ENCODE data around the gene TOPORS.
"Not testable (repeated sequence)": the region's sequence is repeated elsewhere in the genome, so short reads cannot be mapped to it uniquely, and the experiment has no call there.

Gene TOPORS

GRCh38 chr9:32552172-32552872, at the start of gene TOPORS, which contains the start of gene SMIM27:
TOPORS (minus strand) TSS chr9:32552586; CDS start chr9:32552436, 150 bp downstream.
SMIM27 (plus strand) TSS chr9:32552327; CDS start chr9:32552435, 108 bp downstream.
- DNase-seq, result peak; percentile 90

GRCh38 chr9:32599021-32599420, 46.6 kb upstream of the TOPORS start:
- not testable (repeated sequence) for DNase-seq

GRCh38 chr9:32596936-32597335, 44.5 kb upstream of the TOPORS start:
- no peak for DNase-seq

GRCh38 chr9:32596096-32596865, 43.9 kb upstream of the TOPORS start:
- DNase-seq, result no peak

GRCh38 chr9:32590898-32591297, 38.5 kb upstream of the TOPORS start:
- no peak for DNase-seq

- DNase-seq, result no peak
These were observed 38.1 kb upstream of the TOPORS start for GRCh38 chr9:32590476-32590875.

- DNase-seq, result no peak
These were observed 36.8 kb upstream of the TOPORS start for GRCh38 chr9:32589083-32589723.

- DNase-seq, result no peak
These were observed 35.5 kb upstream of the TOPORS start for GRCh38 chr9:32587901-32588300.

GRCh38 chr9:32584784-32585183, 32.4 kb upstream of the TOPORS start:
- no peak for DNase-seq

GRCh38 chr9:32581512-32582143, 29.2 kb upstream of the TOPORS start:
- DNase-seq, result no peak

GRCh38 chr9:32580631-32581300, 28.4 kb upstream of the TOPORS start:
- DNase-seq, result no peak

- peak; percentile 62 for DNase-seq
These were observed 27.4 kb upstream of the TOPORS start for GRCh38 chr9:32579706-32580331.

GRCh38 chr9:32578976-32579375, 26.6 kb upstream of the TOPORS start:
- no peak for DNase-seq

- no peak for DNase-seq
These were observed 24.9 kb upstream of the TOPORS start for GRCh38 chr9:32577316-32577715.

GRCh38 chr9:32574858-32575257, 22.5 kb upstream of the TOPORS start:
- no peak for DNase-seq

GRCh38 chr9:32573821-32574220, 21.4 kb upstream of the TOPORS start:
- DNase-seq, result no peak

GRCh38 chr9:32572900-32573523, 20.6 kb upstream of the TOPORS start, which contains the start of gene NDUFB6:
NDUFB6 (minus strand) TSS chr9:32573159; CDS start chr9:32573060, 99 bp downstream.
- DNase-seq, result peak; percentile 93

GRCh38 chr9:32571969-32572899, 19.8 kb upstream of the TOPORS start:
- peak; percentile 78 for DNase-seq

GRCh38 chr9:32570262-32570661, 17.9 kb upstream of the TOPORS start:
- DNase-seq, result no peak

GRCh38 chr9:32566770-32567169, 14.4 kb upstream of the TOPORS start:
- DNase-seq, result no peak

Measured in CD4-positive, alpha-beta T cell treated with Interferon gamma for 1 hour (primary cell).